ENCODE results near the gene SP8.

The SP8 gene

GRCh38 chr7:20795881-20796280 is 9.2 kb upstream of the SP8 start:
- in situ Hi-C loops (cut with HindIII; ENCODE audit: low sequenced_read_pairs) = loop anchor here (25.0 kb wide), 2 partner anchors 466 to 716 kb away; no protein-coding TSS in a partner anchor

- in situ Hi-C loops (cut with HindIII; ENCODE audit: low sequenced_read_pairs) = loop anchor here (25.0 kb wide), 2 partner anchors 467 to 717 kb away; no protein-coding TSS in a partner anchor
Measured at GRCh38 chr7:20795361-20795760, 8.7 kb upstream of the SP8 start.

DNA sequence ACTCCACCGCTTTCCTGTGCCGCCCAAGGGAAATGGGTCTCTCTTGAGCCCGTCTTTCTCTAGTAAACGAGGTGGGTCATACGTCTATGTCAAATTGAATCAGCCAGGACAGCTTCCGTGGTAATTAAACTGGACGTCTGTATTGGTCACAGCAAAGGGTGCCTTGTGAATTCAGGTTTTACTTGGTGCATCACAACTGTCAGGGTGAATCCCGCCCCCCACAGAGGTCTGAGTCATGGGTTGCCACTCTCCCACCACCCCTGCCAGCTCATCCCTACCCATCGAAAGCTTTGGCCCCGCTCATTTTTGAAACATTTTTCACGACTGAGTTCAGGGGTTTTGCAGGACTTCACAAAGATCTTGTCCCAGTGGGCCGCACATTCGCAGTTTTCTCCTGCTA is 8.0 kb upstream of the SP8 start:
- in situ Hi-C loops (cut with HindIII; ENCODE audit: low sequenced_read_pairs) = loop anchor here (25.0 kb wide), 2 partner anchors 468 to 718 kb away; no protein-coding TSS in a partner anchor

DNA sequence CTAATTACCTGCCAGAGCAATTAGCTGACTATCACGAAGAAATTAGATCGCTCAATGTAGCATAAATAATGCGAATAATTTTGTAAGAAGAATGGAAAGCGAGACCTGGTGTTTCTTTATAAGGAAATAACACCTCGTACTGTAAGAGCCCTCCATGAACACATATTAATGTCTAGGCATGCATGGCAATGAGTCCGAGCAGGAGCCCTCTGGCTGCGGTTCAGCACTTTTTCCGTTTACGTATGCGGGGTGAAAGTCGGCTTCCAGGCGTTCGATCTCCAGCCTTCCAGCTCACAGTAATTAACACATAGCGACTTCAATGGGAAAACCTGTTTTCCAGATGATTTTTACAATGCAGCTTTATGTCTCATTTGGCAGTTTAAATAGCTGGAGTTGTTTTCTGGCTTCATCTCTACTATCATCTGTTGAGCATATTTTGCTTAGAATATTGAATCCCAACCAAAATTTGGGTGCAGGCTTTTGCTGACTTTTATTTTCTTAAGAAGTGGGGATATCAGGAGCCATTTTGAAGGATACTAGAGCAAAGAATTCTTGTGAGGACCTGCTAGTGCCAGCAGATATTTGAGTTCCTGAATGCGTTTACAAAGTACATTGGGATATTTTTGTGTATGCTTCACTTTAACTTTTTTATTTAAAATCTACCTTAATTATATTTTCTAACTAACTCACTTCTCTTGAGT is 7.2 kb upstream of the SP8 start:
- in situ Hi-C loops (cut with HindIII; ENCODE audit: low sequenced_read_pairs) = loop anchor here (25.0 kb wide), 2 partner anchors 468 to 718 kb away; no protein-coding TSS in a partner anchor

DNA sequence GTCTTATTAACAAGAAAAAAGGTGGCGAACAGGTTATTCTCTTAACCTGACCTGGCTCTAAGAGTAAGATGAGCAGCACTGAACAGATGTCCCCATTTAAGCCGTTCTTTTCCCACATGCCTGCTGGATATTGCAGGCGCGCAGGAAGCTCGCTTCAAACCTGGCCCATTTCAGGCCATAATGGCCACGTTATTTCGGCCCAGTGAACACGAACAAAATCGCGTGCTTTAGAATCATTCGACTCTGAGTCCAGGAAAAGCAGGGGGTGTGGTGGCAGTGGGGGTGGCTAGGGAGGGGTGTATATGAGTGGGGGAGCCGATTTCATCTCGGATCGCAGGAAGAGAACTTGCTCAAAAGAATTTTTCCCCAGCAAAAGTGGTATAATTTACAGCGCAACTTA is 6.6 kb upstream of the SP8 start:
- in situ Hi-C loops (cut with HindIII; ENCODE audit: low sequenced_read_pairs) = loop anchor here (25.0 kb wide), 2 partner anchors 469 to 719 kb away; no protein-coding TSS in a partner anchor

- in situ Hi-C loops (cut with HindIII; ENCODE audit: low sequenced_read_pairs) = loop anchor here (25.0 kb wide), 2 partner anchors 471 to 721 kb away; no protein-coding TSS in a partner anchor
Measured at GRCh38 chr7:20791538-20792434, 5.1 kb upstream of the SP8 start.

DNA sequence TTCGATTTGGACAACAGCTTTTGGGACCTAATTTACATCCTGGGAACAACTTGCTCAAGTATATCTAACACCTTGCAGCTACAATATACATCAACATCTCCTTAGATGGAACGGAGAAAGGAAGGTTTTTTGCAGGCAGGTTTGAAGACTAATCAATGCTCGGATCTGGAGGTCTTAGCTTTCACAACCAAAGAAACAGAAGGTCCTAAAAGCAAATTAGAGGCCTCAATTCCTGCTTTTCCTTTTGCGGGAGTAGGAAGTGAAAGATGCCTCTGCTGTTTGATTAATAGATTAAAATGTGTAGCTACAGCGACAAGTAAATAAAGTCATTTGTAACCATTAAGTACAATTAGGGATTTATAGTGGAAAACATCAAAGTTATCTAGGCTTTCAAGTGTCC is 3.7 kb upstream of the SP8 start:
- in situ Hi-C loops (cut with HindIII; ENCODE audit: low sequenced_read_pairs) = loop anchor here (25.0 kb wide), 2 partner anchors 472 to 722 kb away; no protein-coding TSS in a partner anchor

DNA sequence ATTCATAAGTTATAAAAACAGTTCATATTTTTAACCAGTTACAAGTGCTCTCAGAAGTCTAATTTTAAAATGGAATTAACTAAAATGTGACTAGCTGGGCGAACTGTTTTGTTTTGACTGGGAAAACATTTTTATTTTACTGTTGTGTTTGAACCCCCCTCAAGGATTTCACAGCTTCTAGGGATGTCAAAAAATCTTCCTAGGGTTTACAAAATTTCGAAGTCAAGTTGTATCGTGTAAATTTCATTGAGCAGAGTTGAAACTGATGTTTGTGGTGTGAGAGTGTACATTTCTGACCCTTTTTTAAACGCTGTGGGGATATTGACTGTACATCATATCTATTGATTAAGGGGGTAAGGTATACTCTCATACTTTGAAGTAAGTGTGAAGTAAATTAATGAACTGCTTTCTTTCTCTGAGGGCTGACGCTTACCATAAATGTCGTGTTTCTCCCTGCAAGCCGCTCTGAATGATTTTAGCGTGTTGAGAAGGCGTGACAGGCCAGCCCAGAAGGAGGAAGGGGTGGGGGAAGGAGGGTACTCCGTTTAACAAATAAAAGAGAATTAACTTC is 1.8 kb upstream of the SP8 start:
- in situ Hi-C loops (cut with HindIII; ENCODE audit: low sequenced_read_pairs) = loop anchor here (25.0 kb wide), 2 partner anchors 474 to 724 kb away; no protein-coding TSS in a partner anchor

DNA sequence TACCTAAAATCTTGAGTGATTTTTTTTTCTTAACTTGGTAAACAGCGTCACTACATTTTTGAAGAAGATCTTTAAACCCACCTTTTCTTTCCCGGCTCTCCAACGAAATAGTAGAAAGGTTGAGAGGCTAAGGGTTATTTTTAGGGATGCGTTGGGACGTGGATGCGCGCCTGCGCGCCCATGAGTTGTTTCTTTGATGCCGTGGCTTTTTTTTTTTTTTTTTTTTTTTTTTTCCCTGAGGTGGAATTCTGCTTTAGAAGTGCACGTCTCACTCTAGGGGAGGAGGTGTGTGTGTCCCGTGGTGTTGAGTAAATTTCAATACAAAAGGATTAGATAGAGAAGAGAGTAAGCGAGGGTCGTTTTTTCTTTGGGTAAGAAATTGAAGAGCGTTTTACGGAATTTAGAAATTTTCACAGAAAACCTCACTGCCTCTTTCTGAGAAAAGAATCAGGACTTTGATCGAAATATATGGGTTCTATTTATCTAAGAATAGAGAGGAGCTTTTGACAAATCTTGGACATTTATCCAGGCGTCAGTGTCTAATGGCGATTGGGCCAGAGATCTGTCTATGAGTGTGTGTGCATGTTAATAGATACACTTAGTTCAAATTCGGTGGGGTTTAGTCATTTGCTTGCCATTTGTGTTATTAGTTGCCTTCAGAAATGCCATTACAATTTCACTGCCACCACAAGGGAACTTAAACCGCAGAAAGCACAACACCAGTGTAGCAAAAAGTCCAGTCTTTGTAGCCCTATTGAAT is 1.2 kb upstream of the SP8 start:
- in situ Hi-C loops (cut with HindIII; ENCODE audit: low sequenced_read_pairs) = loop anchor here (25.0 kb wide), 2 partner anchors 474 to 724 kb away; no protein-coding TSS in a partner anchor

DNA sequence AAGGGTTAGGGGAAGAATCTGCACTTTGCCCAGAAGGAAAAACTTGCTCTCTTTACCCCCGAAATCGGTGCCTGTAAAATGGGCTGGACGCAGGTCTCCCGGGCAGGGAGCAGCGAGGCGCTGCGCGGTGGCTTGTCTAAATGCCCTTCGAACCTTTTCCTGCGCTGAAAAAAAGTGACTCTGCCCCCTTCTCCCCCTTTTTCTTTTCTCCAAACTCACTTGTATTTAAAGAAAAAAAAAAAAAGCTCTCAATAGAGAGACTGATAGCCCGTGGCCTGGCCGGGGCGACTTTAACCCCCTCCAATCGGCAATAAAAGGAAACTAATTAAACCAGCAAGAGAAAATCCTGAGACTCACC is 286 bp downstream of the SP8 start:
- in situ Hi-C loops (cut with HindIII; ENCODE audit: low sequenced_read_pairs) = loop anchor here (25.0 kb wide), 2 partner anchors 476 to 726 kb away; no protein-coding TSS in a partner anchor

DNA sequence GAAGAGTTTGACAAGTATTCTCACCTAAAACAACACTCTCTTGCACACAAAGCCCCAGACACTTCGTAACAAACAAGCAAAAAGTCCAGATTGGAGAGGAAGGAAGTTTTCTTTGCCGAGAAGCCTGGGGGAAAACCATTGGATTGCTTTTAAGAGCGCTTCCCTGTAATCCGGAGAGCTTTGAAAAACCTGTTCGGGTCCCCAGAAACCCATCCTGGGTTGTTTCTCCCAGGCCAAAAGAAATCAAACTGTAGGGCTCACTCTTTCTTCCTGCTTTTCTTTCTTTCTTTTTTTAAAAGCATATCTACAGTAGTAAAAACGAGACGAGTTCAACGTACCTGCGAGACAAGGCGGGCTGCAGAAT is 655 bp downstream of the SP8 start:
- in situ Hi-C loops (cut with HindIII; ENCODE audit: low sequenced_read_pairs) = loop anchor here (25.0 kb wide), 2 partner anchors 476 to 726 kb away; no protein-coding TSS in a partner anchor

DNA sequence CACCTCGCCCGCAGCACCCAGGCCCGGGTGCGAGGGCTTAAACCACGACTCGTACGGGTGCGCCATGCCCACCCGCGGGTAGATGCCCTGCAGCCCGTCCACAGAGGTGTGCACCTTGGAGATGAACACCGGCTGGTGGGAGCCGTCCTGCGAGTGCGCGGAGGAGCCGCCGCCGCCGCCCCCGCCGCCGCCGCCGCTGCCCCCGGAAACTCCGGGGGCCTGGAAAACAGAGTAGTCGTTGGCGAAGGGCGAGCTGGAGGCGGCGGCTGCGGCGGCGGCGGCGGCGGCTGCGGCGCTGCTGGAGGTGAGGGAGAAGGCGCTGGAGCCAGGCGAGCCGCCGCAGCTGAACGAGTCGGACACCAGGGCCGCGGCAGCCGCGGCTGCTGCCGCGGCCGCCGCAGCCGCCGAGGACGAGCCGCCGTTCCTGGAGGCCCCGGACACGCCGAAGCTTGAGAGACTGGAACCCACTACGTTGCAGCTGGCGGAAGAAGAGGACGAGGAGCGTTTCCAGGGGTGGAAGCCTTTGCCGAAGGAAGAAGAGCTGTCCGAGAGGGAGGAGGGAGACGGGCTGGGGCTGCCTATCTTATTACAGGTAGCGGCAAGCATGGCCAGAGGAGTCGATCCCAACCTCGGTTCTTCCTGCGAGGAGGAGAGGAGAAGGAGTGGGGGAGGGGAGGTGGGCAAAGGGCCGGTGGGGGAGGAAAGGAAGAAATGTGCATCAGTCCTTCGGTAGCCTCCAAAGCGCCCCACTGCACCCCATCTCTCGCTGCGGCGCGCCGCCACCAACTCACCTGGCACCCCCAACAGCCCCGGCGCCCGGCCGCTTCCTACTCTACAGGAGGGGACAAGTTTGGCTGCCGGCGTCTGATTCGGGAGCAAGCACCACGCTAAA is 1.3 kb downstream of the SP8 start:
- in situ Hi-C loops (cut with HindIII; ENCODE audit: low sequenced_read_pairs) = loop anchor here (25.0 kb wide), 2 partner anchors 477 to 727 kb away; no protein-coding TSS in a partner anchor

DNA sequence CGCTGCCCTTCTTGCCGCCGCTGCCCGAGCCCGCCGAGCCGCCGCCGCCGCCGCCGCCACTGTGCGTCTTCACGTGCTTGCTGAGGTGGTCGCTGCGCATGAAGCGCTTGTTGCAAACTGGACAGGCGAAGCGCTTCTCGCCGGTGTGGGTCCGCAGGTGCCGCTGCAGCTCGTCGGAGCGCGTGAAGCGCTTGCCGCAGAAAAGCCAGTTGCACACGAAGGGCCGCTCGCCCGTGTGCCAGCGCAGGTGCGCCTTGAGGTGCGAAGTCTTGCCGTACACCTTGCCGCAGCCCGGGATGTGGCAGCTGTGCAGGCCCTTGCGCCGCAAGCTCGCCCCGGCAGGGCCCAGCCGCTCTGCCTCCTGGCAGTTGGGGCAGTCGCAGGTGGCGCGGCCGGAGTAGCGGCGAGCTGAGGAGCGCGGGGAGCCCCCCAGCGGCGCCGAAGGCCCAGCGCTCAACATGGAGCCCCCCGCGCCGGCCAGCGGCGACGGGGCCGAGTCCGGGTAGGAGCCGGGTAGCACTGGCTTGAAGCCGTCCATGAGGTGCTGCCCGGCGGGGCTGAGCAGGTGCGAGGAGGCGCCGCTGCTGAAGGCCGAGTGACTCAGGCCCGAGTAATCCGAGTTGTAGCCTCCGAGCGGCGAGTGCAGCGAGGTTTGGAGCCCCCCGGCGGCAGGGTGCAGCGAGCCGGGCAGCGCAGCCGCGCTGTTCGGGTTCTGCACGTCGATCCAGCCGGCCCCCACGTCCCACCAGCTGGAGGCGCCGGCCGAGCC is 2.1 kb downstream of the SP8 start:
- in situ Hi-C loops (cut with HindIII; ENCODE audit: low sequenced_read_pairs) = loop anchor here (25.0 kb wide), 2 partner anchors 478 to 728 kb away; no protein-coding TSS in a partner anchor

- in situ Hi-C loops (cut with HindIII; ENCODE audit: low sequenced_read_pairs) = loop anchor here (25.0 kb wide), 2 partner anchors 478 to 728 kb away; no protein-coding TSS in a partner anchor
Measured at GRCh38 chr7:20783700-20784387, 2.8 kb downstream of the SP8 start.

DNA sequence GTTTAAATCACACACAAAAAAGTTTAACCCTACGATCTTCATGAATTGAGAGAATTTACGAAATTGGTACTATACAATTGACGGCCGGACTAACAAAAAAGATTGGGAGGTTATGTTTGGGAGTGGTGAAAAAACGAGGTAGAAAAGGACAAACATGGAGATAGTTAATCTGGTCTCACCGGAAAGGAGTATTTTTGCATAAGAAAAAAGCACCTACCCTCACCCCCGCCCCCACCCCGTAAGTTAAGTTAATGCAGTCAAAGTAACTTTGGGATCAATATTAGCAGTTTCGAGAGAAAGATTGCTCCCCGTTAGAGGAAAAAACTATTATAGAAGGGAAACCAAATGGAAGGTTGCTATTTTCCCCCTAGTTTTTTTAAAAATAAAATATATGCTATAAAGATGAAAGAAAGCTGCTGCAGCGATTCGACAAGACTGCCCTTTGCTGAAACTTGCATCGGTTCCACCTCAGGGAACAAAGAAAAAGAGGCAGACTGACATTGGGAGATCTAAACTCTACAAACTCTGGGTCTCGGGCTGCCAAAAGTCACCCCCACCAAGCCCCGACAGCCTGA is 3.5 kb downstream of the SP8 start:
- in situ Hi-C loops (cut with HindIII; ENCODE audit: low sequenced_read_pairs) = loop anchor here (25.0 kb wide), 2 partner anchors 479 to 729 kb away; no protein-coding TSS in a partner anchor

- in situ Hi-C loops (cut with HindIII; ENCODE audit: low sequenced_read_pairs) = loop anchor here (25.0 kb wide), 2 partner anchors 483 to 733 kb away; no protein-coding TSS in a partner anchor
Measured at GRCh38 chr7:20779041-20779440, 7.6 kb downstream of the SP8 start.

GRCh38 chr7:20778063-20778721 is 8.5 kb downstream of the SP8 start:
- in situ Hi-C loops (cut with HindIII; ENCODE audit: low sequenced_read_pairs) = loop anchor here (25.0 kb wide), 2 partner anchors 484 to 734 kb away; no protein-coding TSS in a partner anchor

Measured in DLD1 (cell line).